GM12878 (cell line): ENCODE results near the gene WDR31. TPM values are rescaled to one million over a fixed set of nuclear protein-coding genes. Genes with fewer than 3 reads are reported as not detected.

ENCODE experiments used
- ATAC-seq: fragments of 200-7000 bp; cut with Tn5 transposase; 3 replicates; pipeline ENCODE4 v1.9.1; 2020; ENCODE audit warnings: mild to moderate bottlenecking, moderate library complexity
- BruUV-seq: library from RNA; stranded (reverse); fragments of 400-500 nt; replicated peaks from 2 replicates; lab custom pipeline; 2021; lab: Mats Ljungman, UMichigan
- CTCF ChIA-PET: fragments of 300-600 bp; sonication (Branson Sonifier 250); formaldehyde crosslinking; extraction: SDS; loops from one replicate; lab custom pipeline; 2021; ENCODE audit warnings: inconsistent platforms; lab: Yijun Ruan, JAX
- POLR2A ChIA-PET: fragments of 350-600 bp; formaldehyde crosslinking; extraction: SDS; loops from one replicate; lab custom pipeline; 2021; ENCODE audit warnings: inconsistent platforms; lab: Charles Lee
- RAD21 ChIA-PET: fragments of 300-600 bp; sonication (Branson Sonifier 250); formaldehyde crosslinking; loops from one replicate; lab custom pipeline; 2023; ENCODE audit warnings: antibody characterized with exemption; ENCODE audit not compliant: unreplicated experiment; lab: Charles Lee
- SMC1A ChIA-PET: fragments of 300-600 bp; sonication (Branson Sonifier 250); formaldehyde crosslinking; loops from one replicate; lab custom pipeline; 2023; ENCODE audit not compliant: unreplicated experiment, uncharacterized antibody; lab: Charles Lee
- DNase-seq: peaks from one replicate; pipeline ENCODE4 v3.0.0-alpha.2; 2011; ENCODE audit warnings: low read depth, low spot score
- FAIRE-seq: peaks from 3 replicates; lab custom pipeline; 2011; peaks lifted over from hg19 to GRCh38; lab: Jason Lieb, UNC
- H2AFZ ChIP-seq: 2 replicates; pipeline ENCODE4 v1.6.0; 2011; ENCODE audit warnings: low read depth, low read length, control low read depth; ENCODE audit not compliant: control insufficient read depth
- H3K27ac ChIP-seq: 2 replicates; pipeline ENCODE4 v1.5.1; 2011; ENCODE audit warnings: control low read depth; ENCODE audit not compliant: control insufficient read depth, insufficient read depth
- H3K27me3 ChIP-seq, 2 experiments: replicated peaks in 1 of 2; 2 replicates each; pipeline versions ENCODE4 v1.6.0 to v1.6.1; 2011; ENCODE audit warnings: low read length in 1 of 2; ENCODE audit not compliant: control insufficient read depth in 2 of 2, insufficient read depth in 2 of 2
- H3K36me3 ChIP-seq, 2 experiments: 2 replicates each; pipeline ENCODE4 v1.5.1; 2011; ENCODE audit warnings: low read length in 1 of 2; ENCODE audit not compliant: control insufficient read depth in 2 of 2, insufficient read depth in 2 of 2
- H3K4me1 ChIP-seq: 2 replicates; pipeline ENCODE4 v1.6.1; 2011; ENCODE audit warnings: mild to moderate bottlenecking, low read length, moderate library complexity, mixed read lengths; ENCODE audit not compliant: control insufficient read depth, insufficient read depth
- H3K4me2 ChIP-seq: 2 replicates; pipeline ENCODE4 v1.6.0; 2011; ENCODE audit warnings: control low read depth; ENCODE audit not compliant: control insufficient read depth, insufficient read depth
- H3K4me3 ChIP-seq: fragments of 200-600 bp; sonication (generic); 2 replicates; pipeline ENCODE4 v1.5.1; 2016
- H3K79me2 ChIP-seq: 2 replicates; pipeline ENCODE4 v1.6.0; 2011; ENCODE audit warnings: low read length; ENCODE audit not compliant: control insufficient read depth, insufficient read depth
- H3K9ac ChIP-seq: 2 replicates; pipeline ENCODE4 v1.8.0; 2011; ENCODE audit warnings: low read length, control low read depth, mixed read lengths; ENCODE audit not compliant: control insufficient read depth, insufficient read depth
- H3K9me3 ChIP-seq: replicated peaks from 3 replicates; pipeline ENCODE4 v1.5.1; 2011; ENCODE audit warnings: mild to moderate bottlenecking, low read length; ENCODE audit not compliant: control insufficient read depth, insufficient read depth
- H4K20me1 ChIP-seq: 2 replicates; pipeline ENCODE4 v1.6.0; 2011; ENCODE audit not compliant: control insufficient read depth, insufficient read depth
- CBFB ChIP-seq: IDR thresholded peaks from 2 replicates; pipeline ENCODE4 v1.6.1; 2016; ENCODE audit warnings: antibody characterized with exemption, low read depth
- CBX3 ChIP-seq: fragments of 200-600 bp; sonication (generic); IDR thresholded peaks from 2 replicates; pipeline ENCODE4 v1.6.1; 2016; ENCODE audit warnings: low read depth, borderline replicate concordance
- EED ChIP-seq: sonication (generic); IDR thresholded peaks from 2 replicates; pipeline ENCODE4 v1.6.1; 2016; ENCODE audit warnings: antibody characterized with exemption, low read depth
- ELK1 ChIP-seq: IDR thresholded peaks from 2 replicates; pipeline ENCODE4 v1.6.1; 2012; ENCODE audit warnings: low read depth, low read length, improper control_type of control experiment
- ESRRA ChIP-seq: IDR thresholded peaks from 2 replicates; pipeline ENCODE4 v1.6.1; 2012; ENCODE audit warnings: mild to moderate bottlenecking, low read length, improper control_type of control experiment
- FOXK2 ChIP-seq: fragments of 450-650 bp; IDR thresholded peaks from 2 replicates; pipeline ENCODE4 v1.6.1; 2017; ENCODE audit warnings: mild to moderate bottlenecking, moderate library complexity
- HDGF ChIP-seq: fragments of 450-650 bp; IDR thresholded peaks from 2 replicates; pipeline ENCODE4 v1.6.1; 2016; ENCODE audit warnings: antibody characterized with exemption
- IRF5 ChIP-seq: fragments of 450-650 bp; IDR thresholded peaks from 2 replicates; pipeline ENCODE4 v1.6.1; 2017; ENCODE audit warnings: borderline replicate concordance
- JUNB ChIP-seq: IDR thresholded peaks from 2 replicates; pipeline ENCODE4 v1.6.1; 2016; ENCODE audit warnings: antibody characterized with exemption, mild to moderate bottlenecking
- NR2F1 ChIP-seq: fragments of 450-650 bp; conservative IDR thresholded peaks from 2 replicates; pipeline ENCODE4 v1.6.1; 2017; ENCODE audit warnings: mild to moderate bottlenecking
- RAD21 ChIP-seq: IDR thresholded peaks from 2 replicates; pipeline ENCODE4 v1.6.1; 2011; ENCODE audit warnings: mild to moderate bottlenecking, low read depth, low read length, moderate library complexity; ENCODE audit not compliant: insufficient read depth
- RAD51 ChIP-seq: fragments of 450-650 bp; IDR thresholded peaks from 2 replicates; pipeline ENCODE4 v1.6.1; 2016; ENCODE audit warnings: moderate library complexity, mild to moderate bottlenecking, inconsistent platforms
- SPI1 ChIP-seq: IDR thresholded peaks from 2 replicates; pipeline ENCODE4 v1.6.1; 2011; ENCODE audit warnings: low read depth, mild to moderate bottlenecking, low read length, moderate library complexity, borderline replicate concordance; ENCODE audit not compliant: insufficient read depth
- SREBF1 ChIP-seq: IDR thresholded peaks from 2 replicates; pipeline ENCODE4 v1.6.1; 2012; ENCODE audit warnings: mild to moderate bottlenecking, low read length
- SREBF2 ChIP-seq: IDR thresholded peaks from 2 replicates; pipeline ENCODE4 v1.6.1; 2012; ENCODE audit warnings: mild to moderate bottlenecking, low read length
- TBL1XR1 ChIP-seq: IDR thresholded peaks from 2 replicates; pipeline ENCODE4 v1.6.1; 2012; ENCODE audit warnings: low read depth, low read length, improper control_type of control experiment
- TCF3 ChIP-seq: IDR thresholded peaks from 2 replicates; pipeline ENCODE4 v1.6.1; 2012; ENCODE audit warnings: low read depth, mild to moderate bottlenecking, low read length, borderline replicate concordance; ENCODE audit not compliant: insufficient read depth
- USF2 ChIP-seq: IDR thresholded peaks from 2 replicates; pipeline ENCODE4 v1.6.1; 2011; ENCODE audit warnings: low read depth, low read length, improper control_type of control experiment, borderline replicate concordance
- ZNF592 ChIP-seq: fragments of 450-650 bp; IDR thresholded peaks from 2 replicates; pipeline ENCODE4 v1.6.1; 2017; ENCODE audit warnings: mild to moderate bottlenecking, moderate library complexity
- WGBS: methylation state at CpG from one replicate; pipeline ENCODE4 v1.1.6; 2016; ENCODE audit warnings: low lambda C conversion rate; ENCODE audit not compliant: insufficient replicate concordance, insufficient coverage; ENCODE audit errors: missing lambda C conversion rate; 5-methylcytosine and 5-hydroxymethylcytosine counted together
- in situ Hi-C: fragments of 300-500 bp; cut with MboI; formaldehyde crosslinking; loops from 9 replicates; pipeline ENCODE4 v1.14.3; 2018; ENCODE audit warnings: mixed read lengths
- intact Hi-C: fragments of 100-400 bp; cut with micrococcal nuclease; formaldehyde crosslinking; loops from one replicate; pipeline ENCODE4 v1.14.2; 2022; ENCODE audit not compliant: unreplicated experiment
- polyA plus RNA-seq, 11 experiments: library from polyadenylated mRNA; depleted of rRNA in 4 of 11; unstranded in 6 of 11; stranded (reverse) in 5 of 11; fragments of >200 nt; fragmentation: Nextera tagmentation in 4 of 11; fragmentation: Illumina TruSeq in 1 of 11; extraction: Ambion mirVana in 4 of 11; extraction: Trizol in 1 of 11; gene quantifications; 1 replicate in 1 of 11; 2 replicates in 10 of 11; pipeline versions ENCODE4 v1.2.1 to v1.2.3, GENCODE V29; 2011 to 2016; ENCODE audit warnings: inconsistent platforms in 2 of 11, missing spikeins in 2 of 11, low read depth in 1 of 11
- total RNA-seq, 4 experiments: library from RNA; depleted of rRNA in 3 of 4; stranded (reverse); fragments of >200 nt in 3 of 4; fragmentation: Illumina TruSeq in 1 of 4; extraction: Trizol in 1 of 4; gene quantifications; 2 replicates each; pipeline versions ENCODE4 v1.2.1 to v1.2.3, GENCODE V29; 2013 to 2021

The WDR31 gene
- total and polyA plus RNA-seq, 10 of the 15 experiments (the other 5 are each of a cell fraction or from before 2014, with no cell fraction given) = 0.26 to 1.7 (median 0.79) TPM

GRCh38 chr9:113356686-113357292 lies 16.7 kb upstream of the WDR31 start:
- H3K27me3 ChIP-seq = no peaks in the 10 kb centered on the region
- no peak overlapping the region for H3K4me3 ChIP-seq
- H3K27ac ChIP-seq = no peak overlapping the region
- H4K20me1 ChIP-seq = no peaks in the 10 kb centered on the region
- no peaks in the 10 kb centered on the region for H3K4me1 ChIP-seq
- 47% methylated on average over 7 of the region's 7 CpGs for WGBS
- TF ChIP-seq EED = no peak
- TF ChIP-seq USF2 = no peak
- no peak for TF ChIP-seq RAD51
- TF ChIP-seq CBFB = no peak
- no peak for TF ChIP-seq JUNB
- TF ChIP-seq RAD21 = no peak
- no peak for TF ChIP-seq ZNF592
- no peak for TF ChIP-seq SREBF2
- TF ChIP-seq HDGF = no peak
- TF ChIP-seq SPI1 = no peak
- no peak for TF ChIP-seq IRF5
- TF ChIP-seq ELK1 = no peak
- no peak for TF ChIP-seq TCF3
- TF ChIP-seq FOXK2 = no peak
- no peak for TF ChIP-seq TBL1XR1
- TF ChIP-seq SREBF1 = no peak
- no peak for TF ChIP-seq NR2F1
- no peak for TF ChIP-seq CBX3
- TF ChIP-seq ESRRA = no peak
- TF ChIP-seq, all 136 proteins: peak for 0
- H3K79me2 ChIP-seq = no peaks in the 10 kb centered on the region
- no peak overlapping the region for H3K4me2 ChIP-seq
- RAD21 ChIA-PET = no interaction called here
- H3K9me3 ChIP-seq = no peaks in the 10 kb centered on the region
- no peaks in the 10 kb centered on the region for H3K36me3 ChIP-seq
- CTCF ChIA-PET = interaction anchor here (1.4 to 3.4 kb wide), 2 partner anchors 16 to 45 kb away, joined by 5 to 18 read pairs; partner anchors contain the start of genes ALAD and WDR31
- BruUV-seq = no TSS peak
- no peak overlapping the region for H3K9ac ChIP-seq
- H2AFZ ChIP-seq = no peak overlapping the region
- DNase-seq (no peak), FAIRE-seq (no peak), ATAC-seq (no peak)
- POLR2A ChIA-PET = no interaction called here
- intact Hi-C loops (no loop called here), in situ Hi-C loops (no loop called here)
- SMC1A ChIA-PET = interaction anchor here (1.4 kb wide), 1 partner anchor 46 kb away, joined by 3 read pairs; no protein-coding TSS in a partner anchor
